Measurements from ENCODE around the gene B3GALT2. TPM values are rescaled to one million over a fixed set of nuclear protein-coding genes. Genes with fewer than 3 reads are reported as not detected.

The B3GALT2 gene
- total RNA-seq, 1 experiment from 2014 or later: not detected

GRCh38 chr1:193181536-193181935 is 4.9 kb downstream of the B3GALT2 start (continued):
- no peak for TF ChIP-seq NFATC4 (CRISPR knock-in tag; IDR thresholded peaks at IDR 0.05)
- no peak for TF ChIP-seq CTCF (IDR thresholded peaks at IDR 0.05)
- TF ChIP-seq E2F1 (CRISPR knock-in tag; IDR thresholded peaks at IDR 0.05): no peak
- no peak for TF ChIP-seq ZNF121 (CRISPR knock-in tag; IDR thresholded peaks at IDR 0.05)
- no peak for TF ChIP-seq E2F5 (CRISPR knock-in tag; IDR thresholded peaks at IDR 0.05)
- no peak for TF ChIP-seq ESRRA (CRISPR knock-in tag; IDR thresholded peaks at IDR 0.05; ENCODE audit: borderline replicate concordance)
- no peak for TF ChIP-seq TEAD4 (CRISPR knock-in tag; IDR thresholded peaks at IDR 0.05)

DNA sequence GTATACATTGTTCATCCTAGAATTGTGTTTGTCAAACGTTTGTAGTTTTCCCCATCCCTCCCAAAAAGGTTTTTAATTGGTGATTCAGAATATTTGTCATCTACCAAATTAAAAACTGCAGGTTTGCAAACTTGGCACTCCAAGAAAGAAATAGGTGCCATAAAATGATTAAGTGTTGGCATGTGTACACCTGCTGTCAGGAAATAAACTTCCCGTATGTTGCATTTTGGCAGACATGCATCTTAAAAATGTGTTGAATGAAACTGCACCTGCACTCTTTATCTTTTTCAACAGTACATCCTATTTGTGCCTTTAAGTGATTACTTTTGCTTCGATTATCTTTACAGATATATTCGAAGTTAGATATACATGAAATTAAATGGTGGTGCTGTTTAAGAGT is 7.3 kb downstream of the B3GALT2 start:
- no peak overlapping the region for H3K4me3 Mint-ChIP-seq
- ChIA-PET POLR2A (no interaction called here), CTCF (no interaction called here)
- no peaks in the 10 kb centered on the region for H3K36me3 Mint-ChIP-seq
- no peaks in the 10 kb centered on the region for H3K9me3 Mint-ChIP-seq
- DNase-seq (ENCODE audit: low spot score) (no peak), ATAC-seq (no peak)
- no peak overlapping the region for H3K27ac Mint-ChIP-seq
- TF ChIP-seq CDX4 (CRISPR knock-in tag; IDR thresholded peaks at IDR 0.05; ENCODE audit: borderline replicate concordance) (no peak), E2F1 (CRISPR knock-in tag; IDR thresholded peaks at IDR 0.05) (no peak), NR1H2 (CRISPR knock-in tag; IDR thresholded peaks at IDR 0.05) (no peak)
- H3K27me3 Mint-ChIP-seq (ENCODE audit: low read depth): no peaks in the 10 kb centered on the region
- no peaks in the 10 kb centered on the region for H3K4me1 Mint-ChIP-seq

DNA sequence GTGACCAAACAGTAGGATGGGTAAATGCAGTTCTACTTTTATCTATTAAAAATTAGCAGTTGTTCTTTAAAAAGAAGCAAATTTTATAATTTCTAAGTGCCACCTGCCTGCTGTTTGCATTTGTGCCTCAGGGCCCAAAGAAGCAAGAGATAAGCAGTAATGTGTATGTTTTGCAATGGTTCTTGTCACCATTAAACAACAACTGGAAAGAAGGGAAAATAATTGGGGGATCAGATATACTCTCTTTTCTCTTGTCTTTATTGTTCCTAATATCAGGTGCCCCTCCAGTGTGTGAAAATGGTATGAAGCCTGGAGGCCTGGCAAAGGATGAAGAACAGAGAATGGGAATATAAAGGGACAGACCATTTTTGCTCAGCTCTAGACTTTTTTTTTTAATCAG is 9.6 kb downstream of the B3GALT2 start:
- Mint-ChIP-seq H3K27me3 (ENCODE audit: low read depth) (no peaks in the 10 kb centered on the region), H3K27ac (no peak overlapping the region), H3K4me3 (no peak overlapping the region), H3K36me3 (no peaks in the 10 kb centered on the region), H3K9me3 (no peaks in the 10 kb centered on the region), H3K4me1 (peaks cover 11% of the 10 kb centered on the region)
- POLR2A ChIA-PET: interaction anchor here (0.7 kb wide), 1 partner anchor 116 kb away, joined by 6 read pairs; no protein-coding TSS in a partner anchor
- CTCF ChIA-PET: no interaction called here
- ATAC-seq (no peak), DNase-seq (ENCODE audit: low spot score) (no peak)
- TF ChIP-seq TEAD1 (CRISPR knock-in tag; IDR thresholded peaks at IDR 0.05) (no peak), FOXK1 (CRISPR knock-in tag; IDR thresholded peaks at IDR 0.05) (no peak), ZNF532 (CRISPR knock-in tag; IDR thresholded peaks at IDR 0.05; ENCODE audit: borderline replicate concordance) (no peak), RORB (CRISPR knock-in tag; IDR thresholded peaks at IDR 0.05) (no peak), OVOL2 (CRISPR knock-in tag; IDR thresholded peaks at IDR 0.05; ENCODE audit: borderline replicate concordance) (no peak), ARID4B (CRISPR knock-in tag; IDR thresholded peaks at IDR 0.05; ENCODE audit: borderline replicate concordance) (no peak), ZNF512 (CRISPR knock-in tag; IDR thresholded peaks at IDR 0.05; ENCODE audit: borderline replicate concordance) (no peak), SMAD3 (CRISPR knock-in tag; IDR thresholded peaks at IDR 0.05; ENCODE audit: borderline replicate concordance) (no peak)
